Urothelium cell line (cell line): Measurements from ENCODE around the gene TMEM154.

Experiments used
- DNase-seq: peaks from one replicate; pipeline ENCODE4 v3.0.0; 2011; ENCODE audit warnings: low spot score, mixed read lengths
- FAIRE-seq: peaks from 2 replicates; lab custom pipeline; 2011; peaks lifted over from hg19 to GRCh38; lab: Jason Lieb, UNC

The TMEM154 gene

GRCh38 chr4:152640058-152640921, 39.5 kb downstream of the TMEM154 start:
- DNase-seq (peak; percentile 25), FAIRE-seq (no peak)

- DNase-seq = no peak
Observed at GRCh38 chr4:152635851-152636250, 43.9 kb downstream of the TMEM154 start.

GRCh38 chr4:152634110-152634760, 45.6 kb downstream of the TMEM154 start:
- DNase-seq (no peak), FAIRE-seq (no peak)

More at GRCh38 chr4:152635851-152636250, 43.9 kb downstream of the TMEM154 start:
- no peak for FAIRE-seq

- DNase-seq (no peak), FAIRE-seq (no peak)
Observed at GRCh38 chr4:152633118-152633517, 46.7 kb downstream of the TMEM154 start.

- no peak for FAIRE-seq
Observed at GRCh38 chr4:152630324-152630723, 49.5 kb downstream of the TMEM154 start.

GRCh38 chr4:152629908-152630307, 49.9 kb downstream of the TMEM154 start:
- FAIRE-seq (no peak), DNase-seq (no peak)

More at GRCh38 chr4:152630324-152630723, 49.5 kb downstream of the TMEM154 start:
- DNase-seq = no peak

- DNase-seq = no peak
- FAIRE-seq = no peak
Observed at GRCh38 chr4:152628128-152628527, 51.7 kb downstream of the TMEM154 start.

- DNase-seq (no peak), FAIRE-seq (no peak)
Observed at GRCh38 chr4:152626790-152627189, 53.0 kb downstream of the TMEM154 start.

GRCh38 chr4:152620915-152621314, 58.9 kb downstream of the TMEM154 start:
- FAIRE-seq (no peak), DNase-seq (no peak)

- DNase-seq (no peak), FAIRE-seq (no peak)
Observed at GRCh38 chr4:152620218-152620617, 59.6 kb downstream of the TMEM154 start.

- DNase-seq (no peak), FAIRE-seq (no peak)
Observed at GRCh38 chr4:152619556-152619955, 60.2 kb downstream of the TMEM154 start.

- DNase-seq (no peak), FAIRE-seq (no peak)
Observed at GRCh38 chr4:152618971-152619370, 60.8 kb downstream of the TMEM154 start.

GRCh38 chr4:152616804-152617203, 63.0 kb downstream of the TMEM154 start:
- FAIRE-seq = no peak
- no peak for DNase-seq

- no peak for FAIRE-seq
- no peak for DNase-seq
Observed at GRCh38 chr4:152613841-152614721, 65.7 kb downstream of the TMEM154 start.

- no peak for DNase-seq
- FAIRE-seq = no peak
Observed at GRCh38 chr4:152613351-152613750, 66.4 kb downstream of the TMEM154 start.

- FAIRE-seq = no peak
- no peak for DNase-seq
Observed at GRCh38 chr4:152610131-152610530, 69.7 kb downstream of the TMEM154 start.

- no peak for FAIRE-seq
- no peak for DNase-seq
Observed at GRCh38 chr4:152609481-152609880, 70.3 kb downstream of the TMEM154 start.

- FAIRE-seq (no peak), DNase-seq (no peak)
Observed at GRCh38 chr4:152607178-152607577, 72.6 kb downstream of the TMEM154 start.

GRCh38 chr4:152606753-152607152, 73.0 kb downstream of the TMEM154 start:
- DNase-seq (no peak), FAIRE-seq (no peak)

- DNase-seq (peak; percentile 17), FAIRE-seq (no peak)
Observed at GRCh38 chr4:152605641-152606335, 74.0 kb downstream of the TMEM154 start.
